Neural cell (in vitro differentiated cells): ENCODE measurements around the gene PRKAR1A. TPM values are rescaled to one million over a fixed set of nuclear protein-coding genes. Genes with fewer than 3 reads are reported as not detected.

ENCODE experiments used
- H2AFZ ChIP-seq: fragments of 200-600, 300-800 bp; sonication (generic), shearing (Covaris generic); 2 replicates; pipeline ENCODE4 v1.6.0; 2014; ENCODE audit warnings: low read depth, mild to moderate bottlenecking, antibody characterized with exemption, low read length, moderate library complexity
- H3F3A ChIP-seq: fragments of 200-600 bp; shearing (Covaris generic); 2 replicates; pipeline ENCODE4 v1.6.1; 2016; ENCODE audit warnings: mild to moderate bottlenecking, moderate library complexity, mixed read lengths, antibody characterized with exemption, low read length; ENCODE audit not compliant: insufficient read depth, poor library complexity, severe bottlenecking
- H3K27ac ChIP-seq: fragments of 200-600, 300-800 bp; sonication (generic), shearing (Covaris generic); 2 replicates; pipeline ENCODE4 v1.5.1; 2014; ENCODE audit warnings: mild to moderate bottlenecking, low read length, moderate library complexity
- H3K27me3 ChIP-seq: fragments of 300-800, 200-600 bp; sonication (generic), shearing (Covaris generic); 2 replicates; pipeline ENCODE4 v1.6.0; 2014; ENCODE audit warnings: mild to moderate bottlenecking, low read depth, low read length, moderate library complexity; ENCODE audit not compliant: insufficient read depth
- H3K36me3 ChIP-seq: fragments of 300-800, 200-600 bp; sonication (generic), shearing (Covaris generic); 2 replicates; pipeline ENCODE4 v1.5.1; 2014; ENCODE audit warnings: mild to moderate bottlenecking, antibody characterized with exemption, low read length, moderate library complexity; ENCODE audit not compliant: insufficient read depth
- H3K4me2 ChIP-seq: fragments of 300-800, 200-600 bp; sonication (generic), shearing (Covaris generic); 2 replicates; pipeline ENCODE4 v1.6.0; 2014; ENCODE audit warnings: mild to moderate bottlenecking, low read length
- H3K4me3 ChIP-seq: fragments of 300-800, 200-600 bp; sonication (generic), shearing (Covaris generic); 2 replicates; pipeline ENCODE4 v1.5.1; 2014; ENCODE audit warnings: mild to moderate bottlenecking, low read length, moderate library complexity
- H3K79me2 ChIP-seq: fragments of 200-600 bp; shearing (Covaris generic); replicated peaks from 2 replicates; pipeline ENCODE4 v1.6.0; 2014; ENCODE audit warnings: mild to moderate bottlenecking, low read length, moderate library complexity; ENCODE audit not compliant: insufficient read depth
- H3K9ac ChIP-seq: fragments of 300-800, 200-600 bp; sonication (generic), shearing (Covaris generic); 2 replicates; pipeline ENCODE4 v1.6.1; 2016; ENCODE audit warnings: mild to moderate bottlenecking, low read length, mixed read lengths
- H3K9me2 ChIP-seq: fragments of 200-600 bp; shearing (Covaris generic); 2 replicates; pipeline ENCODE4 v1.6.1; 2016; ENCODE audit warnings: mild to moderate bottlenecking, low read length, mixed read lengths; ENCODE audit not compliant: insufficient read depth
- H3K9me3 ChIP-seq: fragments of 200-600, 300-800 bp; sonication (generic), shearing (Covaris generic); 2 replicates; pipeline ENCODE4 v1.6.1; 2016; ENCODE audit warnings: mild to moderate bottlenecking, mixed run types, low read length, moderate library complexity, mixed read lengths
- H4K20me1 ChIP-seq: fragments of 200-600 bp; shearing (Covaris generic); 2 replicates; pipeline ENCODE4 v1.6.1; 2016; ENCODE audit warnings: mild to moderate bottlenecking, mixed run types; ENCODE audit not compliant: insufficient read depth
- EP300 ChIP-seq: fragments of 450-650 bp; conservative IDR thresholded peaks from 2 replicates; pipeline ENCODE4 v1.6.1; 2014; ENCODE audit warnings: antibody characterized with exemption, mild to moderate bottlenecking, moderate library complexity; ENCODE audit not compliant: poor library complexity, severe bottlenecking
- EZH2 ChIP-seq: fragments of 200-600, 300-800 bp; shearing (Covaris generic), sonication (generic); IDR thresholded peaks from 2 replicates; pipeline ENCODE4 v1.6.1; 2014; ENCODE audit warnings: antibody characterized with exemption, low read length, borderline replicate concordance, mild to moderate bottlenecking; ENCODE audit not compliant: insufficient read depth, poor library complexity, severe bottlenecking
- MXI1 ChIP-seq: fragments of 450-650 bp; conservative IDR thresholded peaks from 2 replicates; pipeline ENCODE4 v1.6.1; 2014; ENCODE audit warnings: antibody characterized with exemption, mild to moderate bottlenecking; ENCODE audit not compliant: poor library complexity, severe bottlenecking
- POLR2AphosphoS5 ChIP-seq: IDR thresholded peaks from 2 replicates; pipeline ENCODE4 v1.6.1; 2012
- RAD21 ChIP-seq: fragments of 450-650 bp; conservative IDR thresholded peaks from 2 replicates; pipeline ENCODE4 v1.6.1; 2014; ENCODE audit warnings: antibody characterized with exemption, mild to moderate bottlenecking, moderate library complexity
- SMC3 ChIP-seq: fragments of 450-650 bp; conservative IDR thresholded peaks from 2 replicates; pipeline ENCODE4 v1.6.1; 2014; ENCODE audit warnings: antibody characterized with exemption, mild to moderate bottlenecking, moderate library complexity; ENCODE audit not compliant: poor library complexity
- TAF1 ChIP-seq: IDR thresholded peaks from 2 replicates; pipeline ENCODE4 v1.6.1; 2012; ENCODE audit warnings: low read depth
- polyA plus RNA-seq: library from polyadenylated mRNA; depleted of rRNA; stranded (reverse); fragments of >200 nt; gene quantifications from 2 replicates; pipeline ENCODE4 v1.2.3, GENCODE V29; 2014
- TF ChIP-seq, protein P1 (sequence below): fragments of 450-650 bp; IDR thresholded peaks from 2 replicates; pipeline ENCODE4 v1.5.1; 2014; ENCODE audit warnings: antibody characterized with exemption, mild to moderate bottlenecking, moderate library complexity; ENCODE audit not compliant: poor library complexity, severe bottlenecking
- TF ChIP-seq, protein P2 (sequence below): IDR thresholded peaks from 2 replicates; pipeline ENCODE4 v1.6.1; 2012; ENCODE audit warnings: borderline replicate concordance

PRKAR1A gene
- polyA plus RNA-seq, 1 donor from 2014 or later: 539 TPM

DNA sequence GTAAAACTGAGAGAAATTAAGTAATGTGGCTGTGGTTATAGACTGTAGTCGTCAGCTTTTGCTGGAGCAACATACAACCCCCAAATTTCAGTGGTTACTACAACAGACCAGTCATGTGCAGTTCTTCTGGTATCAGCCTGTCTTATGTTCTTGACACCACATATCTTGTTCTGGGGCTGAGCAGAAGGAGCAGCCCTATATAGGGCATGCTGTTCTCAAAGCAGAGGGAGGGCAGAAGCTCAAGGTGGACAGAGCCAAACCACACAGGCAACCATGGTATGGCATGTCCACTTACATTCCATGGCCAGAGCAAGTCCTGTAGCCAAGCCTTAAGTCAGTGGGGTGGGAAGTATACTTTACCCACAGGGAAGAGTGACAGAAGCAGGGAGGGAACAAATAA, 7.7 kb downstream of the PRKAR1A start:
- Histone ChIP-seq H3F3A (no peaks in the 10 kb centered on the region), H3K4me2 (no peak overlapping the region), H3K4me3 (no peak overlapping the region), H3K9me2 (no peaks in the 10 kb centered on the region), H2AFZ (no peak overlapping the region), H3K9me3 (no peaks in the 10 kb centered on the region), H3K27me3 (no peaks in the 10 kb centered on the region), H3K79me2 (peaks cover 32% of the 10 kb centered on the region), H4K20me1 (peaks cover 7% of the 10 kb centered on the region), H3K9ac (no peak overlapping the region), H3K36me3 (peaks cover 9% of the 10 kb centered on the region), H3K27ac (no peak overlapping the region)
- no peak for TF ChIP-seq TAF1

DNA sequence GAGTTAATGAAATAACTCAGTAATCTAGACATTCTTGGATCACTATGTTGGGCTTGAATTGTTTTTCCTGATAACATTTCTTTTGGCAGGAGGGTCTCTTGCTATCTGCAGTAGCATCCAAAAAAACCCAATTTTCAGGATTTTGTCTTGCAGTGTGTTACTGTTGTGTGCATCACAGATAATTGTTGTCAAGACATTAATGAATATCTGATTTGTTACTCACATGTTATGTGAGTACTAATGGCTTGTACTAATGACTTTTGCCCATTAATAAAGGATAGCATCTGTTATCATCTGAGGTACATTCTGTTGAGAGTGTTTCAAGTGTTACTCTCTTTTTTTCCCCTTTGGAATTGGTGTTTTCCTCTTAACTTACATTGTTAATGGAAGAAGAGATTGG, 10.0 kb downstream of the PRKAR1A start:
- H3K27ac ChIP-seq: no peak overlapping the region
- H3K27me3 ChIP-seq: no peaks in the 10 kb centered on the region
- no peak overlapping the region for H2AFZ ChIP-seq
- no peaks in the 10 kb centered on the region for H3K9me3 ChIP-seq
- no peak overlapping the region for H3K9ac ChIP-seq
- no peak overlapping the region for H3K4me2 ChIP-seq
- H3K36me3 ChIP-seq: peaks cover 13% of the 10 kb centered on the region
- H3K4me3 ChIP-seq: no peak overlapping the region
- no peaks in the 10 kb centered on the region for H4K20me1 ChIP-seq
- peaks cover 9% of the 10 kb centered on the region for H3K79me2 ChIP-seq
- no peaks in the 10 kb centered on the region for H3F3A ChIP-seq
- no peaks in the 10 kb centered on the region for H3K9me2 ChIP-seq
- TF ChIP-seq RAD21 (no peak), SMC3 (no peak), MXI1 (no peak), TAF1 (no peak), EP300 (no peak), POLR2AphosphoS5 (no peak), EZH2 (no peak)
- TF ChIP-seq, protein P1, sequence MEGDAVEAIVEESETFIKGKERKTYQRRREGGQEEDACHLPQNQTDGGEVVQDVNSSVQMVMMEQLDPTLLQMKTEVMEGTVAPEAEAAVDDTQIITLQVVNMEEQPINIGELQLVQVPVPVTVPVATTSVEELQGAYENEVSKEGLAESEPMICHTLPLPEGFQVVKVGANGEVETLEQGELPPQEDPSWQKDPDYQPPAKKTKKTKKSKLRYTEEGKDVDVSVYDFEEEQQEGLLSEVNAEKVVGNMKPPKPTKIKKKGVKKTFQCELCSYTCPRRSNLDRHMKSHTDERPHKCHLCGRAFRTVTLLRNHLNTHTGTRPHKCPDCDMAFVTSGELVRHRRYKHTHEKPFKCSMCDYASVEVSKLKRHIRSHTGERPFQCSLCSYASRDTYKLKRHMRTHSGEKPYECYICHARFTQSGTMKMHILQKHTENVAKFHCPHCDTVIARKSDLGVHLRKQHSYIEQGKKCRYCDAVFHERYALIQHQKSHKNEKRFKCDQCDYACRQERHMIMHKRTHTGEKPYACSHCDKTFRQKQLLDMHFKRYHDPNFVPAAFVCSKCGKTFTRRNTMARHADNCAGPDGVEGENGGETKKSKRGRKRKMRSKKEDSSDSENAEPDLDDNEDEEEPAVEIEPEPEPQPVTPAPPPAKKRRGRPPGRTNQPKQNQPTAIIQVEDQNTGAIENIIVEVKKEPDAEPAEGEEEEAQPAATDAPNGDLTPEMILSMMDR: no peak
- TF ChIP-seq, protein P2, sequence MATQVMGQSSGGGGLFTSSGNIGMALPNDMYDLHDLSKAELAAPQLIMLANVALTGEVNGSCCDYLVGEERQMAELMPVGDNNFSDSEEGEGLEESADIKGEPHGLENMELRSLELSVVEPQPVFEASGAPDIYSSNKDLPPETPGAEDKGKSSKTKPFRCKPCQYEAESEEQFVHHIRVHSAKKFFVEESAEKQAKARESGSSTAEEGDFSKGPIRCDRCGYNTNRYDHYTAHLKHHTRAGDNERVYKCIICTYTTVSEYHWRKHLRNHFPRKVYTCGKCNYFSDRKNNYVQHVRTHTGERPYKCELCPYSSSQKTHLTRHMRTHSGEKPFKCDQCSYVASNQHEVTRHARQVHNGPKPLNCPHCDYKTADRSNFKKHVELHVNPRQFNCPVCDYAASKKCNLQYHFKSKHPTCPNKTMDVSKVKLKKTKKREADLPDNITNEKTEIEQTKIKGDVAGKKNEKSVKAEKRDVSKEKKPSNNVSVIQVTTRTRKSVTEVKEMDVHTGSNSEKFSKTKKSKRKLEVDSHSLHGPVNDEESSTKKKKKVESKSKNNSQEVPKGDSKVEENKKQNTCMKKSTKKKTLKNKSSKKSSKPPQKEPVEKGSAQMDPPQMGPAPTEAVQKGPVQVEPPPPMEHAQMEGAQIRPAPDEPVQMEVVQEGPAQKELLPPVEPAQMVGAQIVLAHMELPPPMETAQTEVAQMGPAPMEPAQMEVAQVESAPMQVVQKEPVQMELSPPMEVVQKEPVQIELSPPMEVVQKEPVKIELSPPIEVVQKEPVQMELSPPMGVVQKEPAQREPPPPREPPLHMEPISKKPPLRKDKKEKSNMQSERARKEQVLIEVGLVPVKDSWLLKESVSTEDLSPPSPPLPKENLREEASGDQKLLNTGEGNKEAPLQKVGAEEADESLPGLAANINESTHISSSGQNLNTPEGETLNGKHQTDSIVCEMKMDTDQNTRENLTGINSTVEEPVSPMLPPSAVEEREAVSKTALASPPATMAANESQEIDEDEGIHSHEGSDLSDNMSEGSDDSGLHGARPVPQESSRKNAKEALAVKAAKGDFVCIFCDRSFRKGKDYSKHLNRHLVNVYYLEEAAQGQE: no peak

DNA sequence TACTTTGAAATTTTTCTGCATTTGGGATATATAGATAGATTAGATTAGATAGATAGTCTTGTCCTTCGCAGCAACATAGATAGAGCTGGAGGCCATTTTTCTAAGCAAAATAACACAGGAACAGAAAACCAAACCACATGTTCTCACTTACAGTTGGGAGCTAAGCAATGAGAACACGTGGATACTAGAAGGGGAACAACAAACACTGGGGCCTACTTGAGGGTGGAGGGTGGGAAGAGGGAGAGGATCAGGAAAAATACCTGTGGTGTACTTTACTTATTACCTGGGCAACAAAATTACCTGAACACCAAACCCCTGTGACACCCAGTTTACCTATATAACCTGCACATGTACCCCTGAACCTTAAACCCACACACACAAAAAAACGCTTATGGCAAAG, 14.3 kb downstream of the PRKAR1A start:
- no peak overlapping the region for H3K27ac ChIP-seq
- no peaks in the 10 kb centered on the region for H3K9me3 ChIP-seq
- H3K79me2 ChIP-seq: peaks cover 7% of the 10 kb centered on the region
- H3K9me2 ChIP-seq: no peaks in the 10 kb centered on the region
- no peak overlapping the region for H3K9ac ChIP-seq
- H4K20me1 ChIP-seq: no peaks in the 10 kb centered on the region
- no peaks in the 10 kb centered on the region for H3K27me3 ChIP-seq
- peaks cover 30% of the 10 kb centered on the region for H3K36me3 ChIP-seq
- H2AFZ ChIP-seq: no peak overlapping the region
- no peak overlapping the region for H3K4me3 ChIP-seq
- H3F3A ChIP-seq: no peaks in the 10 kb centered on the region
- no peak overlapping the region for H3K4me2 ChIP-seq
- TF ChIP-seq POLR2AphosphoS5: no peak
- no peak for TF ChIP-seq EZH2
- TF ChIP-seq SMC3: no peak
- TF ChIP-seq EP300: no peak
- no peak for TF ChIP-seq TAF1
- no peak for TF ChIP-seq MXI1
- TF ChIP-seq, protein P2: no peak
- no peak for TF ChIP-seq RAD21
- TF ChIP-seq, protein P1: no peak
